HCT116 (cell line): ENCODE data around the gene IFT22. TPM values are rescaled to one million over a fixed set of nuclear protein-coding genes. Genes with fewer than 3 reads are reported as not detected.

ENCODE experiments used
- ATAC-seq: fragments of 200-7000 bp; cut with Tn5 transposase; 2 replicates; pipeline ENCODE4 v1.9.1; 2020; ENCODE audit warnings: mild to moderate bottlenecking, moderate library complexity
- BruUV-seq: library from RNA; stranded (reverse); fragments of 400-500 nt; replicated peaks from 2 replicates; lab custom pipeline; 2021; lab: Mats Ljungman, UMichigan
- CTCF ChIA-PET: fragments of 300-600 bp; sonication (Branson Sonifier 250); formaldehyde crosslinking; loops from one replicate; lab custom pipeline; 2021; ENCODE audit warnings: antibody characterized with exemption; lab: Charles Lee
- POLR2A ChIA-PET: fragments of 300-600, 350-600 bp; sonication (Branson Sonifier 250); formaldehyde crosslinking; loops from one replicate; lab custom pipeline; 2021; ENCODE audit warnings: antibody characterized with exemption; lab: Charles Lee
- RAD21 ChIA-PET, 2 experiments: fragments of 300-600 bp; sonication (Branson Sonifier 250); formaldehyde crosslinking; loops; one replicate each; lab custom pipeline; 2023; ENCODE audit warnings: low total read pairs in 2 of 2; ENCODE audit not compliant: uncharacterized antibody in 2 of 2, unreplicated experiment in 2 of 2, low non-redundant PET in 1 of 2; lab: Charles Lee
- DNase-seq: peaks from one replicate; pipeline ENCODE4 v3.0.0-alpha.2; 2010; ENCODE audit warnings: low read depth, low spot score
- H2AFZ ChIP-seq: fragments of 200-600 bp; shearing (Covaris generic), sonication (generic); 2 replicates; pipeline ENCODE4 v1.6.1; 2017; ENCODE audit warnings: low read depth, mixed run types, mixed read lengths, antibody characterized with exemption, low read length; ENCODE audit not compliant: poor library complexity, severe bottlenecking
- H3K27ac ChIP-seq: 2 replicates; pipeline ENCODE4 v1.5.1; 2012; ENCODE audit warnings: low read depth, low read length
- H3K27me3 ChIP-seq: fragments of 200-600 bp; sonication (generic); 2 replicates; pipeline ENCODE4 v1.6.1; 2016; ENCODE audit warnings: mixed run types, low read length, mixed read lengths; ENCODE audit not compliant: insufficient read depth
- H3K36me3 ChIP-seq, 2 experiments: fragments of 200-500 bp in 1 of 2; fragments of 200-600 bp in 1 of 2; sonication (Bioruptor generic) in 1 of 2; sonication (generic) in 1 of 2; 2 replicates each; pipeline versions ENCODE4 v1.5.1 to v1.6.1; 2014 to 2016; ENCODE audit warnings: low read length in 2 of 2, inconsistent platforms in 1 of 2, mixed read lengths in 1 of 2, mixed run types in 1 of 2; ENCODE audit not compliant: insufficient read depth in 2 of 2, control insufficient read depth in 1 of 2
- H3K4me1 ChIP-seq, 2 experiments: fragments of 200-600 bp in 1 of 2; sonication (generic) in 1 of 2; 2 replicates each; pipeline versions ENCODE4 v1.5.1 to v1.6.1; 2012 to 2017; ENCODE audit warnings: low read length in 2 of 2, inconsistent platforms in 1 of 2, mild to moderate bottlenecking in 1 of 2, mixed read lengths in 1 of 2, mixed run types in 1 of 2, moderate library complexity in 1 of 2; ENCODE audit not compliant: insufficient read depth in 2 of 2, control insufficient read depth in 1 of 2
- H3K4me2 ChIP-seq: fragments of 200-600 bp; sonication (generic); 2 replicates; pipeline ENCODE4 v1.6.1; 2017; ENCODE audit warnings: mixed run types, low read length, mixed read lengths
- H3K4me3 ChIP-seq, 2 experiments: fragments of 200-600 bp in 1 of 2; sonication (generic) in 1 of 2; replicated peaks in 1 of 2; 2 replicates each; pipeline ENCODE4 v1.5.1; 2011 to 2016; ENCODE audit warnings: low read length in 2 of 2, control low read depth in 1 of 2, low read depth in 1 of 2, mild to moderate bottlenecking in 1 of 2, mixed read lengths in 1 of 2, mixed run types in 1 of 2
- H3K79me2 ChIP-seq: fragments of 200-600 bp; sonication (generic); 2 replicates; pipeline ENCODE4 v1.6.1; 2017; ENCODE audit warnings: mild to moderate bottlenecking, mixed run types, low read length, moderate library complexity, mixed read lengths; ENCODE audit not compliant: insufficient read depth
- H3K9ac ChIP-seq: fragments of 200-600 bp; sonication (generic); 2 replicates; pipeline ENCODE4 v1.6.1; 2016; ENCODE audit warnings: low read length, mixed read lengths
- H3K9me2 ChIP-seq: fragments of 200-600 bp; sonication (generic), shearing (Covaris generic); 2 replicates; pipeline ENCODE4 v1.6.1; 2017; ENCODE audit warnings: mixed run types, mild to moderate bottlenecking, moderate library complexity; ENCODE audit not compliant: insufficient read depth
- H3K9me3 ChIP-seq, 2 experiments: fragments of 200-500 bp in 1 of 2; fragments of 200-600 bp in 1 of 2; sonication (Bioruptor generic) in 1 of 2; sonication (generic) in 1 of 2; 2 replicates each; pipeline ENCODE4 v1.6.1; 2014 to 2017; ENCODE audit warnings: low read length in 2 of 2, mixed read lengths in 2 of 2, inconsistent platforms in 1 of 2, low read depth in 1 of 2, mild to moderate bottlenecking in 1 of 2, mixed run types in 1 of 2, moderate library complexity in 1 of 2; ENCODE audit not compliant: control insufficient read depth in 1 of 2, insufficient read depth in 1 of 2
- H4K20me1 ChIP-seq: fragments of 200-600 bp; sonication (generic), shearing (Covaris generic); 2 replicates; pipeline ENCODE4 v1.6.1; 2017; ENCODE audit warnings: mixed run types, mild to moderate bottlenecking, moderate library complexity; ENCODE audit not compliant: insufficient read depth
- ATF3 ChIP-seq: IDR thresholded peaks from 2 replicates; pipeline ENCODE4 v1.6.1; 2012
- CBX3 ChIP-seq: IDR thresholded peaks from 2 replicates; pipeline ENCODE4 v1.6.1; 2012; ENCODE audit warnings: low read depth
- CEBPB ChIP-seq: IDR thresholded peaks from 2 replicates; pipeline ENCODE4 v1.6.1; 2012; ENCODE audit warnings: low read depth
- CTCF ChIP-seq, 3 experiments: fragments of 200-600 bp in 1 of 3; sonication (generic) in 1 of 3; IDR thresholded peaks in 2 of 3; conservative IDR thresholded peaks in 1 of 3; 2 replicates each; pipeline ENCODE4 v1.5.1; 2012 to 2017; ENCODE audit warnings: low read depth in 2 of 3, low read length in 2 of 3, antibody characterized with exemption in 1 of 3, borderline replicate concordance in 1 of 3, control low read depth in 1 of 3, mild to moderate bottlenecking in 1 of 3, mixed read lengths in 1 of 3, mixed run types in 1 of 3, moderate library complexity in 1 of 3; ENCODE audit not compliant: insufficient read depth in 1 of 3
- EGR1 ChIP-seq: IDR thresholded peaks from 2 replicates; pipeline ENCODE4 v1.6.1; 2012; ENCODE audit warnings: low read depth
- ELF1 ChIP-seq: IDR thresholded peaks from 2 replicates; pipeline ENCODE4 v1.6.1; 2012; ENCODE audit warnings: low read depth, borderline replicate concordance
- EZH2 ChIP-seq: fragments of 200-600 bp; sonication (generic); IDR thresholded peaks from 2 replicates; pipeline ENCODE4 v1.6.1; 2017; ENCODE audit warnings: antibody characterized with exemption, mixed run types
- EZH2phosphoT487 ChIP-seq: fragments of 200-600 bp; IDR thresholded peaks from 2 replicates; pipeline ENCODE4 v1.6.1; 2018; ENCODE audit warnings: antibody characterized with exemption, borderline replicate concordance
- POLR2A ChIP-seq: IDR thresholded peaks from 2 replicates; pipeline ENCODE4 v1.7.0; 2011; ENCODE audit warnings: borderline replicate concordance; ENCODE audit not compliant: insufficient read depth, insufficient read length; ENCODE audit errors: extremely low read depth
- SP1 ChIP-seq: IDR thresholded peaks from 2 replicates; pipeline ENCODE4 v1.6.1; 2012; ENCODE audit warnings: low read depth
- SRF ChIP-seq: IDR thresholded peaks from 2 replicates; pipeline ENCODE4 v1.6.1; 2012; ENCODE audit warnings: low read depth
- TCF7L2 ChIP-seq: IDR thresholded peaks from 2 replicates; pipeline ENCODE4 v1.7.0; 2011; ENCODE audit warnings: borderline replicate concordance, inconsistent platforms; ENCODE audit not compliant: insufficient read depth, insufficient read length; ENCODE audit errors: extremely low read depth
- YY1 ChIP-seq: IDR thresholded peaks from 2 replicates; pipeline ENCODE4 v1.6.1; 2011; ENCODE audit warnings: low read length, low read depth, moderate library complexity, mild to moderate bottlenecking; ENCODE audit not compliant: insufficient replicate concordance; ENCODE audit errors: extremely low read depth
- ZBTB33 ChIP-seq: IDR thresholded peaks from 2 replicates; pipeline ENCODE4 v1.6.1; 2011; ENCODE audit warnings: mild to moderate bottlenecking, low read length, moderate library complexity; ENCODE audit not compliant: insufficient replicate concordance; ENCODE audit errors: extremely low read depth
- ZFX ChIP-seq: fragments of 450-650 bp; IDR thresholded peaks from 2 replicates; pipeline ENCODE4 v1.6.1; 2017
- ZNF274 ChIP-seq: fragments of 200-500 bp; sonication (Bioruptor generic); IDR thresholded peaks from 2 replicates; pipeline ENCODE4 v1.6.1; 2014; ENCODE audit warnings: mild to moderate bottlenecking, low read depth, low read length, inconsistent platforms
- intact Hi-C: fragments of 100-400 bp; cut with micrococcal nuclease; formaldehyde crosslinking; loops from 2 replicates; pipeline ENCODE4 v1.10.0; 2022
- total RNA-seq: library from RNA; stranded (reverse); gene quantifications from one replicate; pipeline ENCODE4 v1.2.1, GENCODE V29; 2021; ENCODE audit not compliant: unreplicated experiment
- TF ChIP-seq, protein P1 (sequence below): IDR thresholded peaks from 2 replicates; pipeline ENCODE4 v1.6.1; 2012

Gene IFT22
- total RNA-seq, 1 experiment from 2014 or later = 27.2 TPM

DNA sequence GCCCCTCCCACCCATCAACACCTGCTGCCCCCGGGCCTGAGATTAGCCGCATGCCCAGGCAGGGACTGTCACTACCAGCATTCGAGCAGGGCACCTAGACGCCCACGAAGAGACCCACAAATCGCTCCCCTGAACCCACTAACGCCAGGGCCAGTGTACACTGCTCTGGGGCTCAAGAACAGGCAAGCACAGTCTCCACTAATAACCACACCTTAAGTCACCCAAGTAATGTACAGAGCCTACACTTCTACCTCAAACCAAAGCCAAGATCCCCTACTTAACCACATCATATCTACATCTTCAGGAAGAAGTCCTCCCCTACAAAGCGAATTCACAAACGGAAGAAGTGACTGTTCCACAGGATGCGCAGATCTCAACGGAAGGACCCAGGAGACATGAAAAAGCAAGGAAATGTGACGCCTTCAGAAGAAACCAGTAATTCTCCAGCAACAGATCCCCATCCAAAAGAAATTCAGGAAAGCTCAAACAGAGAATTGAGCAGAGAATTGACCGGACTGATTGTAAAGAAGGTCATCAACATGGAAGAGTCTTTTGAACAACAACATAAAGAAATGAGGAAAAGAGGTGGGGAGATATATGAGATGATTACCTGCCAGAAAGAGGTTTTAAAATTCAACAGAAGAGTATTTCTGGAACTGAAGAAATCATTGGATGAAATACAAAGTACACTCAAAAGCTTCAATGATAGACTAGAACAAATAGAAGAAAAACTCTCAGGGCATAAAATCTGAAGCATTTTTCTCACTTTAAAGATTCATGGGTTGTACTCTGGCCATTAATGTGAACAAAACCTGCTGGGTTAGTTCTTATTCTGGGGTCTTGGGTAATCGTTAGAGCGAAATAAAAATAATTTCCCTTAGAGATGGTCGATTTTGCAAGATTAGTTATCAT, 20.9 kb downstream of the IFT22 start:
- no peaks in the 10 kb centered on the region for H4K20me1 ChIP-seq
- no TSS peak for BruUV-seq
- POLR2A ChIA-PET = no interaction called here

More for the DNA sequence above, 20.9 kb downstream of the IFT22 start:
- no peak overlapping the region for H3K9ac ChIP-seq
- ChIA-PET RAD21 (no interaction called here), CTCF (no interaction called here)
- no peak overlapping the region for H3K4me2 ChIP-seq
- no peak for ATAC-seq
- no peak overlapping the region for H3K27ac ChIP-seq
- no peaks in the 10 kb centered on the region; a peak in 1 of 4 replicates for H3K9me3 ChIP-seq
- intact Hi-C loops = no loop called here
- H3K4me3 ChIP-seq = no peak overlapping the region
- no peak for TF ChIP-seq CEBPB
- no peak for TF ChIP-seq EGR1
- TF ChIP-seq, protein P1, sequence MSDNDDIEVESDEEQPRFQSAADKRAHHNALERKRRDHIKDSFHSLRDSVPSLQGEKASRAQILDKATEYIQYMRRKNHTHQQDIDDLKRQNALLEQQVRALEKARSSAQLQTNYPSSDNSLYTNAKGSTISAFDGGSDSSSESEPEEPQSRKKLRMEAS = no peak
- TF ChIP-seq SRF = no peak
- TF ChIP-seq ZNF274 = no peak
- TF ChIP-seq ATF3 = no peak
- TF ChIP-seq CBX3 = no peak
- TF ChIP-seq TCF7L2 = no peak
- no peak for TF ChIP-seq CTCF (IDR thresholded peaks at IDR 0.05 in 2 of 3, conservative IDR thresholded peaks at IDR 0.05 in 1 of 3; ENCODE audit: borderline replicate concordance in 1 of 3, insufficient read depth in 1 of 3, low read depth in 2 of 3, low read length in 2 of 3)
- no peak for TF ChIP-seq ELF1
- no peak for TF ChIP-seq EZH2
- no peak for TF ChIP-seq ZFX
- no peak for TF ChIP-seq POLR2A
- no peak for TF ChIP-seq SP1
- TF ChIP-seq EZH2phosphoT487 = no peak
- no peak for TF ChIP-seq ZBTB33
- TF ChIP-seq YY1 = no peak
- no peaks in the 10 kb centered on the region for H3K79me2 ChIP-seq
- H3K4me1 ChIP-seq = no peaks in the 10 kb centered on the region
- no peaks in the 10 kb centered on the region for H3K9me2 ChIP-seq
- no peak for DNase-seq
- no peaks in the 10 kb centered on the region for H3K27me3 ChIP-seq
- no peak overlapping the region for H2AFZ ChIP-seq
- no peaks in the 10 kb centered on the region for H3K36me3 ChIP-seq
